H1 (cell line): Measurements from ENCODE around the gene FOXM1. TPM values are rescaled to one million over a fixed set of nuclear protein-coding genes. Genes with fewer than 3 reads are reported as not detected.

Source experiments
- CTCF ChIA-PET: fragments of 300-600 bp; sonication (Branson Sonifier 250); formaldehyde crosslinking; loops from one replicate; lab custom pipeline; 2021; ENCODE audit not compliant: partially characterized antibody; lab: Charles Lee
- POLR2A ChIA-PET: fragments of 300-600 bp; sonication (Branson Sonifier 250); formaldehyde crosslinking; loops from one replicate; lab custom pipeline; 2021; ENCODE audit warnings: inconsistent platforms; ENCODE audit not compliant: partially characterized antibody; lab: Charles Lee
- DNase-seq, 2 experiments: peaks; one replicate each; pipeline versions ENCODE4 v3.0.0 to v3.0.0-alpha.2; 2010 to 2022; ENCODE audit warnings: low spot score in 2 of 2, low read depth in 1 of 2, mixed read lengths in 1 of 2
- FAIRE-seq: peaks from 2 replicates; lab custom pipeline; 2011; peaks lifted over from hg19 to GRCh38; lab: Jason Lieb, UNC
- H2AFZ ChIP-seq: 2 replicates; pipeline ENCODE4 v1.8.1; 2012; ENCODE audit warnings: low read length, inconsistent platforms
- H2AK5ac ChIP-seq: 2 replicates; pipeline ENCODE4 v1.6.1; 2013; ENCODE audit warnings: low read depth, low read length
- H2BK120ac ChIP-seq: replicated peaks from 2 replicates; pipeline ENCODE3; 2013; ENCODE audit warnings: low read depth, low read length, inconsistent platforms
- H2BK12ac ChIP-seq: 2 replicates; pipeline ENCODE4 v1.6.1; 2013; ENCODE audit warnings: low read depth, low read length
- H2BK15ac ChIP-seq: 2 replicates; pipeline ENCODE4 v1.6.1; 2013; ENCODE audit warnings: low read length
- H2BK20ac ChIP-seq: 2 replicates; pipeline ENCODE4 v1.6.1; 2013; ENCODE audit warnings: low read length
- H2BK5ac ChIP-seq: 2 replicates; pipeline ENCODE4 v1.6.1; 2013; ENCODE audit warnings: low read depth, low read length
- H3K14ac ChIP-seq: 2 replicates; pipeline ENCODE4 v1.6.1; 2013; ENCODE audit warnings: inconsistent platforms; ENCODE audit not compliant: insufficient read length
- H3K18ac ChIP-seq: 2 replicates; pipeline ENCODE4 v1.6.1; 2013; ENCODE audit warnings: low read length; ENCODE audit errors: extremely low read depth
- H3K23ac ChIP-seq: 2 replicates; pipeline ENCODE4 v1.6.1; 2013; ENCODE audit warnings: inconsistent platforms; ENCODE audit not compliant: insufficient read length
- H3K23me2 ChIP-seq: 2 replicates; pipeline ENCODE4 v1.6.1; 2013; ENCODE audit warnings: low read depth, low read length
- H3K27ac ChIP-seq: 2 replicates; pipeline ENCODE4 v1.6.1; 2011; ENCODE audit warnings: low read depth, low read length, inconsistent platforms
- H3K27me3 ChIP-seq, 4 experiments: replicated peaks in 1 of 4; 1 replicate in 1 of 4; 2 replicates in 3 of 4; pipeline versions ENCODE4 v1.6.1 to v1.8.1; 2011 to 2013; ENCODE audit warnings: low read length in 3 of 4, mild to moderate bottlenecking in 3 of 4, inconsistent platforms in 2 of 4, mixed read lengths in 2 of 4, moderate library complexity in 1 of 4; ENCODE audit not compliant: control insufficient read depth in 3 of 4, insufficient read depth in 3 of 4; ENCODE audit errors: extremely low read depth in 1 of 4
- H3K36me3 ChIP-seq, 4 experiments: 2 replicates each; pipeline versions ENCODE4 v1.6.1 to v1.8.1; 2011 to 2013; ENCODE audit warnings: mild to moderate bottlenecking in 4 of 4, low read length in 3 of 4, moderate library complexity in 2 of 4, control low read depth in 1 of 4, inconsistent platforms in 1 of 4; ENCODE audit not compliant: insufficient read depth in 4 of 4, control insufficient read depth in 2 of 4
- H3K4ac ChIP-seq: replicated peaks from 2 replicates; pipeline ENCODE3; 2013; ENCODE audit warnings: low read length, low read depth, mixed read lengths, inconsistent platforms; ENCODE audit not compliant: insufficient read length
- H3K4me1 ChIP-seq, 4 experiments: replicated peaks in 1 of 4; 1 replicate in 1 of 4; 2 replicates in 3 of 4; pipeline versions ENCODE4 v1.6.1 to v1.8.1; 2011 to 2013; ENCODE audit warnings: low read length in 3 of 4, inconsistent platforms in 2 of 4, mixed read lengths in 1 of 4; ENCODE audit not compliant: insufficient read depth in 4 of 4, control insufficient read depth in 3 of 4
- H3K4me2 ChIP-seq, 2 experiments: 2 replicates each; pipeline versions ENCODE4 v1.6.1 to v1.8.1; 2011 to 2013; ENCODE audit warnings: low read depth in 2 of 2, low read length in 2 of 2, control low read depth in 1 of 2, inconsistent platforms in 1 of 2, mild to moderate bottlenecking in 1 of 2; ENCODE audit not compliant: insufficient read depth in 1 of 2
- H3K4me3 ChIP-seq, 4 experiments: fragments of 200-600, 300-600 bp in 1 of 4; sonication (generic), shearing (Covaris generic), sonication (Bioruptor Twin) in 1 of 4; 2 replicates each; pipeline versions ENCODE4 v1.5.1 to v1.8.1; 2011 to 2016; ENCODE audit warnings: low read length in 4 of 4, low read depth in 3 of 4, control low read depth in 2 of 4, inconsistent platforms in 2 of 4, mild to moderate bottlenecking in 2 of 4, mixed read lengths in 1 of 4, moderate library complexity in 1 of 4; ENCODE audit not compliant: insufficient read depth in 2 of 4; ENCODE audit errors: extremely low read depth in 1 of 4
- H3K56ac ChIP-seq: replicated peaks from 2 replicates; pipeline ENCODE3; 2013; ENCODE audit warnings: low read depth, mild to moderate bottlenecking, mixed read lengths, low read length, inconsistent platforms; ENCODE audit not compliant: insufficient read length
- H3K79me1 ChIP-seq: 2 replicates; pipeline ENCODE4 v1.6.1; 2013; ENCODE audit warnings: low read depth, low read length, control low read depth
- H3K79me2 ChIP-seq, 2 experiments: 2 replicates each; pipeline versions ENCODE4 v1.6.1 to v1.8.1; 2012 to 2013; ENCODE audit warnings: low read length in 2 of 2, mild to moderate bottlenecking in 2 of 2, inconsistent platforms in 1 of 2; ENCODE audit not compliant: insufficient read depth in 2 of 2, control insufficient read depth in 1 of 2
- H3K9ac ChIP-seq, 4 experiments: replicated peaks in 1 of 4; 1 replicate in 1 of 4; 2 replicates in 3 of 4; pipeline versions ENCODE4 v1.6.1 to v1.8.1; 2011 to 2013; ENCODE audit warnings: low read depth in 3 of 4, low read length in 3 of 4, control low read depth in 2 of 4, mild to moderate bottlenecking in 2 of 4, moderate library complexity in 2 of 4, inconsistent platforms in 1 of 4; ENCODE audit errors: extremely low read depth in 1 of 4
- H3K9me3 ChIP-seq, 2 experiments: 2 replicates each; pipeline versions ENCODE4 v1.6.1 to v1.8.1; 2012 to 2013; ENCODE audit warnings: mild to moderate bottlenecking in 2 of 2, moderate library complexity in 2 of 2, control low read depth in 1 of 2, inconsistent platforms in 1 of 2, low read depth in 1 of 2, low read length in 1 of 2, mixed read lengths in 1 of 2; ENCODE audit not compliant: insufficient read depth in 2 of 2
- H4K20me1 ChIP-seq, 2 experiments: replicated peaks in 1 of 2; 2 replicates each; pipeline versions ENCODE3 to v1.8.1; 2011 to 2013; ENCODE audit warnings: inconsistent platforms in 2 of 2, low read length in 2 of 2, mild to moderate bottlenecking in 1 of 2; ENCODE audit not compliant: insufficient read depth in 2 of 2, control insufficient read depth in 1 of 2
- H4K5ac ChIP-seq: 2 replicates; pipeline ENCODE4 v1.6.1; 2013; ENCODE audit warnings: low read length, low read depth, mixed read lengths, inconsistent platforms; ENCODE audit not compliant: insufficient read length
- H4K8ac ChIP-seq: 2 replicates; pipeline ENCODE4 v1.8.0; 2013; ENCODE audit warnings: mild to moderate bottlenecking, moderate library complexity, low read length, inconsistent platforms; ENCODE audit not compliant: insufficient read depth; ENCODE audit errors: extremely low read depth
- H4K91ac ChIP-seq: replicated peaks from 2 replicates; pipeline ENCODE3; 2013; ENCODE audit warnings: low read length, mixed read lengths, inconsistent platforms; ENCODE audit not compliant: insufficient read length
- JUND ChIP-seq: IDR thresholded peaks from 2 replicates; pipeline ENCODE4 v1.6.1; 2011; ENCODE audit warnings: mild to moderate bottlenecking, improper control_type of control experiment, low read length
- WGBS, 2 experiments: shearing (Covaris generic) in 1 of 2; methylation state at CpG; one replicate each; pipeline versions ENCODE4 v1.1.6 to v1.1.7; 2013 to 2015; ENCODE audit warnings: low lambda C conversion rate in 2 of 2, mixed read lengths in 2 of 2, inconsistent platforms in 1 of 2, low coverage in 1 of 2, missing lambda C conversion rate in 1 of 2; ENCODE audit not compliant: insufficient replicate concordance in 2 of 2, insufficient coverage in 1 of 2, insufficient read length in 1 of 2; ENCODE audit errors: extremely low coverage in 1 of 2, missing lambda C conversion rate in 1 of 2; 5-methylcytosine and 5-hydroxymethylcytosine counted together
- polyA plus RNA-seq, 7 experiments: library from polyadenylated mRNA; depleted of rRNA in 3 of 7; stranded (reverse) in 5 of 7; unstranded in 2 of 7; fragments of >200 nt in 5 of 7; fragments of 200-250 nt in 2 of 7; gene quantifications; 1 replicate in 5 of 7; 2 replicates in 1 of 7; 4 replicates in 1 of 7; pipeline versions ENCODE4 v1.2.1 to v1.2.3, GENCODE V29; 2011 to 2013; ENCODE audit warnings: missing spikeins in 2 of 7, mixed read lengths in 2 of 7
- total RNA-seq: library from RNA; stranded (reverse); fragmentation: NEBNext Ultra II Directional; extraction: Animal tissue kit (Norgen Biotek cat#: 25700); gene quantifications from 2 replicates; pipeline ENCODE4 v1.2.1, GENCODE V29; 2021
- TF ChIP-seq, protein P1 (sequence below): IDR thresholded peaks from 2 replicates; pipeline ENCODE4 v1.6.1; 2012; ENCODE audit warnings: inconsistent platforms

The FOXM1 gene
- total and polyA plus RNA-seq, 2 of the 8 experiments (the other 6 are each of a cell fraction or from before 2014, with no cell fraction given) = 58.1 to 121 TPM

DNA sequence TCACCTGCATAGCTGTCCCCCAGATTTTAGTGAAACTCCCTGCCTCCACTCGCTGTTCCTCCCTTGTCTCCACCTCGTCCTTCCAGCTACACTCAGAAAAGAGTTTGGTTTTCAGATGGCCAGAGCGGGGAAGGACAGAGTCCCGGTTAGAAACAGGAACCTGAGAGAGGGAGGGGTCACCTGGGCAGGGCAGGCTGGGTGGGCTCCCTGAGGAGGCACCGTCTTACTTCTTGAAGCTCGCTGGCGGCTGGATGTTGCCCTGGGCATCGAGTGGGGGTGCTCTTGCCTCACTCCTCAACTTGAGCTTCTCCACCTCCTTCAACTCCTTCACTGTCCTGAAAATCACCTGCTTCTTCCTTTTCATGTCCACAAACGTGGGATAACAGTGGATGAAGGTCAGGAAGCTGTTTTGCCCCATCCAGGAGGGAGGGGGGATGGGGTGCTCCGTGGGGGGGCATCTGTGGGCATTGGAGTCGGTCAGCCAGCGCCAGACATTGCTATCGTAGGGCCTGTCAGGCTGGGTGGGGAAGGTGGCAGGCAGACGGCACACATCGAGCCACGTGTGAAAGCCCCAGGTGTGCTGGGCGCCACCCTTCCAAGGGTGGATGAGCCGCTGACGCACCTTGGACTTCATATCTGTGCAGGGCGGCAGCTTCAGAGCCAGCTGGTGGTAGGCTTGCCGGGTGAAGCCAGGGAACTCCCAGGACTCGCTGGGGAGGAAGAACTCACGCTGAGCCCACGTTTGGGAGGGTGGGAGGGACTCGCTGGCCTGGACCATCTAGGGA, 22.1 kb downstream of the FOXM1 start:
- WGBS, 2 experiments = 87% methylated on average over 25 of the region's 25 CpGs; no CpG with 5 or more reads in 1 of the 2 experiments
- H2BK20ac ChIP-seq = no peak overlapping the region
- ChIA-PET CTCF (interaction anchor here (0.8 to 6.5 kb wide), 31 partner anchors 9 to 249 kb away, joined by 3 to 84 read pairs (median 4); partner anchors contain the start of genes FOXM1, NRIP2, RHNO1 and TULP3), POLR2A (interaction anchor here (0.6 to 1.9 kb wide), 14 partner anchors 9 to 191 kb away, joined by 3 to 7 read pairs (median 3); partner anchors contain the start of gene TULP3)
- H3K4me3 ChIP-seq = no peak overlapping the region
- H4K20me1 ChIP-seq = peaks cover 3 to 5% of the 10 kb centered on the region in 2 experiments
- FAIRE-seq = no peak
- H3K9ac ChIP-seq = no peak overlapping the region
- H4K8ac ChIP-seq = no peak overlapping the region
- no peak overlapping the region for H3K14ac ChIP-seq
- no peak overlapping the region for H4K5ac ChIP-seq
- TF ChIP-seq, protein P1, sequence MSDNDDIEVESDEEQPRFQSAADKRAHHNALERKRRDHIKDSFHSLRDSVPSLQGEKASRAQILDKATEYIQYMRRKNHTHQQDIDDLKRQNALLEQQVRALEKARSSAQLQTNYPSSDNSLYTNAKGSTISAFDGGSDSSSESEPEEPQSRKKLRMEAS = no peak
- no peak for TF ChIP-seq JUND
- H4K91ac ChIP-seq = no peak overlapping the region
- H3K4me2 ChIP-seq = no peak overlapping the region
- no peaks in the 10 kb centered on the region for H3K79me1 ChIP-seq
- peaks cover 0 to 6% (median under 1%) of the 10 kb centered on the region in 4 experiments; a peak in 4 of 7 replicates for H3K4me1 ChIP-seq
- no peaks in the 10 kb centered on the region for H3K79me2 ChIP-seq
- DNase-seq = no peak
- no peak overlapping the region for H3K23ac ChIP-seq
- H3K27me3 ChIP-seq = no peaks in the 10 kb centered on the region
- H3K9me3 ChIP-seq = no peaks in the 10 kb centered on the region
- H3K18ac ChIP-seq = no peak overlapping the region
- no peak overlapping the region for H3K56ac ChIP-seq
- no peak overlapping the region for H2BK120ac ChIP-seq
- no peak overlapping the region for H2BK15ac ChIP-seq
- no peak overlapping the region for H2BK12ac ChIP-seq
- no peak overlapping the region for H3K4ac ChIP-seq
- peaks cover 0 to 19% (median 10%) of the 10 kb centered on the region in 4 experiments; a peak in 4 of 8 replicates for H3K36me3 ChIP-seq
- no peaks in the 10 kb centered on the region for H3K23me2 ChIP-seq
- no peak overlapping the region for H2BK5ac ChIP-seq
- no peak overlapping the region for H2AFZ ChIP-seq
- no peak overlapping the region for H3K27ac ChIP-seq
- no peak overlapping the region; the same call in 1 of the 2 replicates for H2AK5ac ChIP-seq
